ENCODE data around the gene RBCK1. TPM values are rescaled to one million over a fixed set of nuclear protein-coding genes. Genes with fewer than 3 reads are reported as not detected.

Gene RBCK1
- total and polyA plus RNA-seq, 2 of the 4 experiments (the other 2 are of a cell fraction), result 29.9 to 84.2 TPM

- no peak overlapping the region for H2AK5ac ChIP-seq (ENCODE audit: low read depth, low read length)
- 42% methylated on average over 2 of the region's 17 CpGs; no CpG with 5 or more reads in 1 of the 2 experiments for WGBS, 2 experiments (ENCODE audit: extremely low coverage in 2 of 2, insufficient read length in 1 of 2)
- BruUV-seq (replicated peaks), result no TSS peak
- dilution Hi-C loops (cut with HindIII; ENCODE audit: low sequenced_read_pairs, unreplicated experiment), result no loop called here
- H2BK5ac ChIP-seq (ENCODE audit: low read depth, low read length, poor library complexity, severe bottlenecking), result no peak overlapping the region
- ChIA-PET POLR2A (ENCODE audit: unreplicated experiment) (interaction anchor here (0.6 kb wide), 1 partner anchor 53 kb away, joined by 5 read pairs; no protein-coding TSS in a partner anchor), CTCF (interaction anchor here (0.6 kb wide), 1 partner anchor 71 kb away, joined by 4 read pairs; no protein-coding TSS in a partner anchor)
- no peak overlapping the region for H4K8ac ChIP-seq (ENCODE audit: low read depth in 2 of 2, low read length in 2 of 2)
- H2AFZ ChIP-seq (replicated peaks; ENCODE audit: low read length, poor library complexity), result peak overlapping the region; percentile 52
- no peak overlapping the region for H3K14ac ChIP-seq (replicated peaks; ENCODE audit: low read depth, low read length)
- no peak overlapping the region for H2BK15ac ChIP-seq (ENCODE audit: low read depth, low read length)
- no peak overlapping the region for H3K23ac ChIP-seq (ENCODE audit: low read depth, low read length)
- H3K9me3 ChIP-seq (ENCODE audit: control insufficient read depth, insufficient read depth, low read length), result no peaks in the 10 kb centered on the region
- H4K20me1 ChIP-seq (ENCODE audit: insufficient read depth, low read length), result peaks cover 26% of the 10 kb centered on the region
- no peak overlapping the region for H3K4ac ChIP-seq (ENCODE audit: low read depth, low read length)
- no peak overlapping the region for H3K4me2 ChIP-seq (ENCODE audit: low read depth, low read length)
- no peak overlapping the region for H3K27ac ChIP-seq (ENCODE audit: insufficient read depth, low read length)
- no peak overlapping the region for H4K5ac ChIP-seq (ENCODE audit: low read depth, low read length)
- no peaks in the 10 kb centered on the region; the same call in 1 of the 2 replicates for H3K9me1 ChIP-seq (ENCODE audit: insufficient read depth, low read length)
- in situ Hi-C loops (cut with MboI; ENCODE audit: low sequenced_read_pairs), result loop anchor here (5.0 kb wide), 1 partner anchor 79 kb away; no protein-coding TSS in a partner anchor
- peaks cover 0 to 30% of the 10 kb centered on the region in 2 experiments; a peak in 2 of 4 replicates for H3K79me1 ChIP-seq (ENCODE audit: low read depth in 1 of 2, low read length in 2 of 2)
- DNase-seq (peak; percentile 68), ATAC-seq (ENCODE audit: low read depth) (peak; percentile 74)
- H2AK9ac ChIP-seq (replicated peaks; ENCODE audit: low read depth, low read length, poor library complexity), result peak overlapping the region; percentile 63
- peaks cover 69% of the 10 kb centered on the region for H3K36me3 ChIP-seq (ENCODE audit: control insufficient read depth, insufficient read depth, low read length)
- no peak overlapping the region for H3K56ac ChIP-seq (ENCODE audit: extremely low read depth, insufficient read depth, low read length)
- no peaks in the 10 kb centered on the region for H3K27me3 ChIP-seq (ENCODE audit: control insufficient read depth, insufficient read depth, low read length)
- H2BK20ac ChIP-seq (ENCODE audit: low read depth, low read length), result no peak overlapping the region
- no peak overlapping the region for H4K91ac ChIP-seq (ENCODE audit: insufficient read depth, low read depth, low read length)
- intact Hi-C loops (cut with micrococcal nuclease), result loop anchor here (1.0 kb wide), 2 partner anchors 77 to 308 kb away; no protein-coding TSS in a partner anchor
- TF ChIP-seq CTCF (conservative IDR thresholded peaks at IDR 0.05; ENCODE audit: low read depth, low read length) (peak; percentile 58), RAD21 (IDR thresholded peaks at IDR 0.05; ENCODE audit: low read length) (peak; percentile 56), CHD1 (IDR thresholded peaks at IDR 0.05; ENCODE audit: low read depth, low read length) (no peak), CEBPB (IDR thresholded peaks at IDR 0.05; ENCODE audit: low read depth, low read length) (no peak), BHLHE40 (IDR thresholded peaks at IDR 0.05; ENCODE audit: low read depth, low read length) (no peak), POLR2A (IDR thresholded peaks at IDR 0.05; ENCODE audit: low read depth, low read length) (no peak), MAFK (IDR thresholded peaks at IDR 0.05; ENCODE audit: low read depth, low read length) (no peak), MAZ (IDR thresholded peaks at IDR 0.05; ENCODE audit: borderline replicate concordance, low read depth, low read length) (no peak), SMC3 (IDR thresholded peaks at IDR 0.05; ENCODE audit: low read depth, low read length) (peak; percentile 65), NFE2L2 (IDR thresholded peaks at IDR 0.05; ENCODE audit: low read depth, low read length) (no peak)
- TF ChIP-seq, protein P1, sequence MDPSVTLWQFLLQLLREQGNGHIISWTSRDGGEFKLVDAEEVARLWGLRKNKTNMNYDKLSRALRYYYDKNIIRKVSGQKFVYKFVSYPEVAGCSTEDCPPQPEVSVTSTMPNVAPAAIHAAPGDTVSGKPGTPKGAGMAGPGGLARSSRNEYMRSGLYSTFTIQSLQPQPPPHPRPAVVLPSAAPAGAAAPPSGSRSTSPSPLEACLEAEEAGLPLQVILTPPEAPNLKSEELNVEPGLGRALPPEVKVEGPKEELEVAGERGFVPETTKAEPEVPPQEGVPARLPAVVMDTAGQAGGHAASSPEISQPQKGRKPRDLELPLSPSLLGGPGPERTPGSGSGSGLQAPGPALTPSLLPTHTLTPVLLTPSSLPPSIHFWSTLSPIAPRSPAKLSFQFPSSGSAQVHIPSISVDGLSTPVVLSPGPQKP (IDR thresholded peaks at IDR 0.05; ENCODE audit: borderline replicate concordance, low read depth, low read length), result no peak
- no peak overlapping the region for H2BK120ac ChIP-seq (ENCODE audit: low read depth, low read length)
- H3K9ac ChIP-seq (ENCODE audit: low read depth, low read length), result no peak overlapping the region
- H3K18ac ChIP-seq (ENCODE audit: low read depth, low read length), result no peak overlapping the region
- H3K4me1 ChIP-seq (ENCODE audit: control insufficient read depth, insufficient read depth, low read length), result no peaks in the 10 kb centered on the region
- no peak overlapping the region for H3K4me3 ChIP-seq (ENCODE audit: insufficient read depth, low read depth, low read length)
Observed at GRCh38 chr20:431012-431904, 23.2 kb downstream of the RBCK1 start.

Data from IMR-90 (cell line).